Neuronal stem cell (in vitro differentiated cells): ENCODE data around the gene ZBTB7C.

Experiments
- DNase-seq: peaks from one replicate; pipeline ENCODE4 v3.0.0-alpha.2; 2013; ENCODE audit warnings: low spot score
- H2AFZ ChIP-seq: one replicate; pipeline ENCODE4 v1.6.1; 2013; ENCODE audit warnings: mild to moderate bottlenecking, low read length, inconsistent platforms
- H2AK5ac ChIP-seq: 2 replicates; pipeline ENCODE4 v1.6.1; 2013; ENCODE audit warnings: low read depth, mild to moderate bottlenecking, inconsistent platforms, low read length, moderate library complexity, mixed read lengths
- H2BK120ac ChIP-seq: 2 replicates; pipeline ENCODE4 v1.6.1; 2013; ENCODE audit warnings: low read depth, mild to moderate bottlenecking, inconsistent platforms, low read length, moderate library complexity, mixed read lengths
- H2BK12ac ChIP-seq: one replicate; pipeline ENCODE4 v1.6.1; 2013; ENCODE audit warnings: low read length, inconsistent platforms
- H2BK15ac ChIP-seq: 2 replicates; pipeline ENCODE4 v1.6.1; 2013; ENCODE audit warnings: mild to moderate bottlenecking, low read length, inconsistent platforms, mixed read lengths
- H2BK5ac ChIP-seq: one replicate; pipeline ENCODE4 v1.6.1; 2013; ENCODE audit warnings: inconsistent platforms, mild to moderate bottlenecking, low read length, moderate library complexity
- H3K14ac ChIP-seq: one replicate; pipeline ENCODE4 v1.6.1; 2013; ENCODE audit warnings: low read length, inconsistent platforms
- H3K18ac ChIP-seq: 2 replicates; pipeline ENCODE4 v1.6.1; 2013; ENCODE audit warnings: low read length, inconsistent platforms
- H3K23ac ChIP-seq: 2 replicates; pipeline ENCODE4 v1.6.1; 2013; ENCODE audit warnings: low read depth, mild to moderate bottlenecking, mixed read lengths, low read length, inconsistent platforms; ENCODE audit not compliant: poor library complexity
- H3K27ac ChIP-seq: replicated peaks from 3 replicates; pipeline ENCODE4 v1.5.1; 2013; ENCODE audit warnings: low read length, inconsistent platforms
- H3K27me3 ChIP-seq, 3 experiments: 2 replicates each; pipeline ENCODE4 v1.6.1; 2013; ENCODE audit warnings: low read length in 3 of 3, mild to moderate bottlenecking in 2 of 3, inconsistent platforms in 1 of 3, low read depth in 1 of 3, mixed read lengths in 1 of 3, moderate library complexity in 1 of 3; ENCODE audit not compliant: control insufficient read depth in 3 of 3, insufficient read depth in 3 of 3
- H3K36me3 ChIP-seq, 2 donors: replicated peaks in 1 of 2; 2 replicates each; pipeline ENCODE4 v1.6.1; 2013; ENCODE audit warnings: low read length in 2 of 2; ENCODE audit not compliant: control insufficient read depth in 2 of 2, insufficient read depth in 2 of 2
- H3K4ac ChIP-seq: 2 replicates; pipeline ENCODE4 v1.6.1; 2013; ENCODE audit warnings: inconsistent platforms, mild to moderate bottlenecking, low read length, moderate library complexity
- H3K4me1 ChIP-seq, 2 donors: 1 replicate in 1 of 2; 2 replicates in 1 of 2; pipeline ENCODE4 v1.6.1; 2013; ENCODE audit warnings: low read length in 2 of 2, low read depth in 1 of 2; ENCODE audit not compliant: control insufficient read depth in 2 of 2, insufficient read depth in 1 of 2
- H3K4me2 ChIP-seq: one replicate; pipeline ENCODE4 v1.6.1; 2013; ENCODE audit warnings: mild to moderate bottlenecking, low read length, inconsistent platforms; ENCODE audit not compliant: insufficient read depth, poor library complexity, severe bottlenecking
- H3K4me3 ChIP-seq, 2 donors: 2 replicates each; pipeline ENCODE4 v1.5.1; 2013; ENCODE audit warnings: low read length in 2 of 2, mild to moderate bottlenecking in 2 of 2, inconsistent platforms in 1 of 2, moderate library complexity in 1 of 2
- H3K79me1 ChIP-seq: one replicate; pipeline ENCODE4 v1.6.1; 2013; ENCODE audit warnings: low read depth, mild to moderate bottlenecking, inconsistent platforms, low read length, moderate library complexity
- H3K9ac ChIP-seq: one replicate; pipeline ENCODE4 v1.6.1; 2013; ENCODE audit warnings: mild to moderate bottlenecking, low read depth, low read length, inconsistent platforms; ENCODE audit not compliant: poor library complexity
- H3K9me3 ChIP-seq, 2 donors: replicated peaks in 1 of 2; 2 replicates each; pipeline versions ENCODE3 to v1.6.1; 2013; ENCODE audit warnings: low read length in 2 of 2, mild to moderate bottlenecking in 2 of 2, inconsistent platforms in 1 of 2, low read depth in 1 of 2, mixed read lengths in 1 of 2, moderate library complexity in 1 of 2; ENCODE audit not compliant: control insufficient read depth in 2 of 2, insufficient read depth in 1 of 2
- H4K8ac ChIP-seq: one replicate; pipeline ENCODE4 v1.6.1; 2013; ENCODE audit warnings: low read depth, mild to moderate bottlenecking, inconsistent platforms, low read length, moderate library complexity
- H4K91ac ChIP-seq: one replicate; pipeline ENCODE4 v1.6.1; 2013; ENCODE audit warnings: low read length, low read depth, mild to moderate bottlenecking, inconsistent platforms; ENCODE audit not compliant: poor library complexity
- WGBS, 2 donors: extraction: QIAGEN DNeasy Blood & Tissue Kit; methylation state at CpG; one replicate each; pipeline ENCODE4 v1.1.7; 2013; ENCODE audit warnings: missing lambda C conversion rate in 2 of 2, mixed read lengths in 1 of 2; ENCODE audit not compliant: insufficient read length in 2 of 2, insufficient replicate concordance in 1 of 2; ENCODE audit errors: extremely low coverage in 2 of 2; 5-methylcytosine and 5-hydroxymethylcytosine counted together

The ZBTB7C gene

GRCh38 chr18:47986620-47987387 lies 422.4 kb downstream of the ZBTB7C start:
- H3K9ac ChIP-seq: no peak overlapping the region
- no peak overlapping the region for H3K4ac ChIP-seq
- no peak overlapping the region for H3K23ac ChIP-seq
- peaks cover 0 to 12% (median 0%) of the 10 kb centered on the region in 3 experiments for H3K27me3 ChIP-seq
- no peak for DNase-seq
- H4K8ac ChIP-seq: no peak overlapping the region
- H4K91ac ChIP-seq: no peak overlapping the region
- no peaks in the 10 kb centered on the region for H3K79me1 ChIP-seq
- no peak overlapping the region for H3K18ac ChIP-seq
- no peak overlapping the region for H2AFZ ChIP-seq
- H2BK5ac ChIP-seq: no peak overlapping the region
- H3K27ac ChIP-seq: no peak overlapping the region
- no peak overlapping the region for H2BK12ac ChIP-seq
- H2BK15ac ChIP-seq: no peak overlapping the region
- H3K4me3 ChIP-seq: no peak overlapping the region
- H3K4me1 ChIP-seq: peaks cover 0 to 8% of the 10 kb centered on the region in 2 donors
- no peak overlapping the region for H2BK120ac ChIP-seq
- 100% methylated on average over 1 of the region's 5 CpGs; no CpG with 5 or more reads in 1 of the 2 donors for WGBS, 2 donors
- H3K9me3 ChIP-seq: peaks cover 0 to 4% of the 10 kb centered on the region in 2 donors
- H3K14ac ChIP-seq: no peak overlapping the region
- no peaks in the 10 kb centered on the region for H3K36me3 ChIP-seq
- H2AK5ac ChIP-seq: no peak overlapping the region
- no peak overlapping the region for H3K4me2 ChIP-seq

GRCh38 chr18:47985866-47986265 lies 423.3 kb downstream of the ZBTB7C start:
- H3K9me3 ChIP-seq: peaks cover 0 to 4% of the 10 kb centered on the region in 2 donors
- no peak overlapping the region for H3K4me2 ChIP-seq
- no peak overlapping the region for H3K23ac ChIP-seq
- no peaks in the 10 kb centered on the region for H3K36me3 ChIP-seq
- no peak overlapping the region for H3K14ac ChIP-seq
- H3K4me1 ChIP-seq: peaks cover 0 to 14% of the 10 kb centered on the region in 2 donors
- H2BK120ac ChIP-seq: no peak overlapping the region
- H2AFZ ChIP-seq: no peak overlapping the region
- H3K4me3 ChIP-seq: no peak overlapping the region
- H3K18ac ChIP-seq: no peak overlapping the region
- no peaks in the 10 kb centered on the region for H3K79me1 ChIP-seq
- H4K8ac ChIP-seq: no peak overlapping the region
- WGBS, 2 donors: no CpG with 5 or more reads among the region's 7 CpGs
- H2BK15ac ChIP-seq: no peak overlapping the region
- no peak overlapping the region for H3K27ac ChIP-seq
- no peak overlapping the region for H3K9ac ChIP-seq
- no peak for DNase-seq
- no peak overlapping the region for H4K91ac ChIP-seq
- peaks cover 0 to 11% (median 0%) of the 10 kb centered on the region in 3 experiments for H3K27me3 ChIP-seq
- no peak overlapping the region for H2AK5ac ChIP-seq
- H2BK5ac ChIP-seq: no peak overlapping the region
- H3K4ac ChIP-seq: no peak overlapping the region
- H2BK12ac ChIP-seq: no peak overlapping the region

GRCh38 chr18:47984991-47985390 lies 424.2 kb downstream of the ZBTB7C start:
- WGBS, 2 donors: no CpG with 5 or more reads among the region's 4 CpGs

DNA sequence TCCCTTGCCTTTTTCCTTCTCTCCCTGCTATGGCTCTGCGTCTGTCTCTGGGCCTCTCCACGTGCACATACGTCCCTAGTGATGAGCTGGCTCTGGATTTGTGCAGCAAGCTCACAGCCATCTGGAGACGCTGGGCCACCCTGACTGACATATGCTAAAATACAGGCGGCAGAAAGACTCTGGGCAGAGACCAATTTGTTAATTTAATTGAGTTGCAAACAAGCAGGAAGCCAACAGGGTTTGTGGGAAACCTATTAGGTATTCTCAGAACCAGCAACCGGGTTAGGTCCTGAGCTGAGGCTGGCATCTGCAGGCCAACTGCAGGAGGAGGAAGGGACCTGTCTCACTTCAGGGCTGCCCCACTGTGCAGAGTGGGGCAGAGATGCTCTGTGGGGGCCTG lies 425.2 kb downstream of the ZBTB7C start:
- H3K18ac ChIP-seq: no peak overlapping the region
- H3K4me3 ChIP-seq: no peak overlapping the region
- no peak overlapping the region for H2BK15ac ChIP-seq
- H3K4me2 ChIP-seq: no peak overlapping the region
- no peak overlapping the region for H2BK5ac ChIP-seq
- H2AK5ac ChIP-seq: no peak overlapping the region
- H3K4ac ChIP-seq: no peak overlapping the region
- peaks cover 0 to 4% of the 10 kb centered on the region in 2 donors for H3K9me3 ChIP-seq
- no CpG with 5 or more reads among the region's 6 CpGs for WGBS, 2 donors
- H2BK120ac ChIP-seq: no peak overlapping the region
- no peak overlapping the region for H3K14ac ChIP-seq
- no peak for DNase-seq
- no peak overlapping the region for H3K23ac ChIP-seq
- peaks cover 0 to 17% of the 10 kb centered on the region in 2 donors for H3K4me1 ChIP-seq
- H3K27ac ChIP-seq: no peak overlapping the region
- H4K8ac ChIP-seq: no peak overlapping the region
- H2AFZ ChIP-seq: no peak overlapping the region
- H3K79me1 ChIP-seq: no peaks in the 10 kb centered on the region
- no peak overlapping the region for H4K91ac ChIP-seq
- H3K36me3 ChIP-seq: no peaks in the 10 kb centered on the region
- no peak overlapping the region for H3K9ac ChIP-seq
- peaks cover 0 to 14% (median 0%) of the 10 kb centered on the region in 3 experiments for H3K27me3 ChIP-seq
- no peak overlapping the region for H2BK12ac ChIP-seq

More at GRCh38 chr18:47984991-47985390, 424.2 kb downstream of the ZBTB7C start:
- H3K27me3 ChIP-seq: peaks cover 0 to 14% (median 0%) of the 10 kb centered on the region in 3 experiments
- H3K4me2 ChIP-seq: no peak overlapping the region
- no peaks in the 10 kb centered on the region for H3K79me1 ChIP-seq
- peaks cover 0 to 4% of the 10 kb centered on the region in 2 donors for H3K9me3 ChIP-seq
- no peak overlapping the region for H3K4ac ChIP-seq
- H4K91ac ChIP-seq: no peak overlapping the region
- H4K8ac ChIP-seq: no peak overlapping the region
- H3K14ac ChIP-seq: no peak overlapping the region
- H3K27ac ChIP-seq: no peak overlapping the region
- H3K4me3 ChIP-seq: no peak overlapping the region
- no peak overlapping the region for H2BK12ac ChIP-seq
- no peak overlapping the region for H3K9ac ChIP-seq
- no peak overlapping the region for H2AFZ ChIP-seq
- H3K23ac ChIP-seq: no peak overlapping the region
- H2BK120ac ChIP-seq: no peak overlapping the region
- H2BK15ac ChIP-seq: no peak overlapping the region
- peaks cover 0 to 14% of the 10 kb centered on the region in 2 donors for H3K4me1 ChIP-seq
- no peaks in the 10 kb centered on the region for H3K36me3 ChIP-seq
- no peak overlapping the region for H2AK5ac ChIP-seq
- no peak overlapping the region for H2BK5ac ChIP-seq
- no peak for DNase-seq
- H3K18ac ChIP-seq: no peak overlapping the region
